ENCODE measurements around the gene SPINK13.
"Not testable (repeated sequence)": the region's sequence is repeated elsewhere in the genome, so short reads cannot be mapped to it uniquely, and the experiment has no call there.

The SPINK13 gene

DNA sequence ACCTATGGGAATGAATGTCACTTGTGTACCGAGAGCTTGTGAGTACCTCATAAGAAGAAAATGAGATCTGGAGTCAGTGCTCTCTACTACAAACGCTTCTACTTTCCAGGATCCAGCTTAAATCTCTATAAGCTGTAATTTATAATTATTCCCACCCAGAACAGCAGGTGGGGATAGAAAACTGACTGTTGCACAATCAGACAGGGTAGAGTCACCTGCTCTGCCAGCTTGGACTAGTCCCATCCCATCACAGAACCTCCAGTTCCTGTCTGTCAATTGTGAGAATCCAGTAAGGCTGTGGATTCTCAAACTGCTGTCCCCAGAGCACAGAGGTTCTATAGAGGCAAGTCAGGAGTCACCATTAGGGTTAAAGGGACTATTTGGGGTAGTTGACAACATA is 45.6 kb downstream of the SPINK13 start:
- DNase-seq = no peak

DNA sequence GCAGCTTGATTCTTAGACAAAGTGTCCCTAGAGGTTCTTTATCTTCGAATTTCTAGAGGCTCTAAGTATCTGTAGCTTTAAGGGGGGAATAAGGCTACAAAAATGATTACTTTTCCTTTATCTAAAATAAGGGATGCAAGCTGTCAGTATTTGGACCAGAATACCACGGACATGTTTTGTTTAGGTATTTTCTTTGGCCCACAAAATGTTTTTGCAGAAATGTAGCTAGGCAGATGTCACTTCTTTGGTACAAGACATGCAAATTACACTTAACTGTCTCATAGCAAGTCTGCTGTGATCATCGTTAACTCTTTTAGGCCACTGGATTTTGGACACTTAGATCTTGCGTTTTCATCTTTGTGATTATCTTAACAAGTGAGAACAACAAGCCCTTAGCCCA is 46.1 kb downstream of the SPINK13 start:
- DNase-seq = no peak

DNA sequence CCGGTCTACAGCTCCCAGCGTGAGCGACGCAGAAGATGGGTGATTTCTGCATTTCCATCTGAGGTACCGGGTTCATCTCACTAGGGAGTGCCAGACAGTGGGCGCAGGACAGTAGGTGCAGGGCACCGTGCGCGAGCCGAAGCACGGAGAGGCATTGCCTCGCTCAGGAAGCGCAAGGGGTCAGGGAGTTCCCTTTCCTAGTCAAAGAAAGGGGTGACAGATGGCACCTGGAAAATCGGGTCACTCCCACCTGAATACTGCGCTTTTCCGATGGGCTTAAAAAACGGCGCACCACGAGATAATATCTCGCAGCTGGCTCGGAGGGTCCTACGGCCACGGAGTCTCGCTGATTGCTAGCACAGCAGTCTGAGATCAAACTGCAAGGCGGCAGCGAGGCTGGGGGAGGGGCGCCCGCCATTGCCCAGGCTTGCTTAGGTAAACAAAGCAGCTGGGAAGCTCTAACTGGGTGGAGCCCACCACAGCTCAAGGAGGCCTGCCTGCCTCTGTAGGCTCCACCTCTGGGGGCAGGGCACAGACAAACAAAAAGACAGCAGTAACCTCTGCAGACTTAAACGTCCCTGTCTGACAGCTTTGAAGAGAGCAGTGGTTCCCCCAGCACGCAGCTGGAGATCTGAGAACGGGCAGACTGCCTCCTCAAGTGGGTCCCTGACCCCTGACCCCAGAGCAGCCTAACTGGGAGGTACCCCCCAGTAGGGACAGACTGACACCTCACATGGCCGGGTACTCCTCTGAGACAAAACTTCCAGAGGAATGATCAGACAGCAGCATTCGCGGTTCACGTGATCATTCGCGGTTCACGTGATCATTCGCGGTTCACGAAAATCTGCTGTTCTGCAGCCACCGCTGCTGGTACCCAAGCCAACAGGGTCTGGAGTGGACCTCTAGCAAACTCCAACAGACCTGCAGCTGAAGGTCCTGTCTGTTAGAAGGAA is 51.7 kb downstream of the SPINK13 start:
- not testable (repeated sequence) for DNase-seq

DNA sequence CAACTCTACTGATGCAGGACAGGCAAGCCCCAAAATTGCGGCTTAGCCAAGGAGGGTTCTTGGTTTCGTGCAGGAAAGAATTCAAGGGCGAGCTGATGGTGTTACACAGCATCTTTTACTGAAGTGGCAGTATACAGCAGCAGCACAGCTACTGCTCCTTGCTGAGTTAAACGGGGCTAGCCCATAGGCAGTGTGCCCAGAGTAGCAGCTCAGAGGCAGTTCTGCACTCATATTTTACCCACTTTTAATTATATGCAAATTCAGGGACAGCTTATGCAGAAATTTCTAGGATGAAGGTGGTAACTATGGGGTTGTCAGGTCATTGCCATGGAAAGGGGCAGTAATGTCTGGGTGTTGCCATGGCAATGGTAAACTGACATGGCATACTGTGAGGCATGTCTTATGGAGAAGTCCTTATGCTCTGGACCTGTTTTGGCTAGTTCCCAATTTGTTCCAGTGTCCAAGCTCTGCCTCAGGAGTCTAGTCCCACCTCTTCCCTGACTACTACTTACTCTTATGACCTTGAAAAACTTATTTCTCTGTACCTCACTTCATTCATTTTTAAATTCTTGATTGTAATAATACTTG is 64.8 kb downstream of the SPINK13 start:
- DNase-seq = no peak

DNA sequence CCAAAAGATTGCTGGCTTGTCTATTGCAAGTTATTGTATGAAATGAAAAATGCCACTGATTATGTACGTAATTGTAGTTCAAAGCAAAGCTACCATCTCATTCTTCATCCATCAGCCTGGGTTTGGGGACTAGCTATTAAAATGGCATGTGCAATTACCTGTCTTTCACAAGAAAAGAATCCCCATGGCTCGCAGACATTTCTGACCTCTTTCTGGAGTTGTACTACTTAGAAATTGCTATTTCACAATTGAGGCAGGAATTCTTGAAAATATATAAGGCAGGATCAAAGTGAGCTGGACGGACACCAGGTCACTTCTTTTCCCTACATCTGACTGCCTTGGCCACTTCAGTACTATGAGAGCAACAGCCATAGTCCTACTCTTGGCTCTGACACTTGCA is 66.7 kb downstream of the SPINK13 start, which contains the start of gene SPINK9:
Gene SPINK9 (plus strand): TSS at position 301 of the 400 bp plus-strand sequence. CDS start 55 bp downstream, at position 356.
- DNase-seq = no peak
